A673 (cell line): Measurements from ENCODE around the gene KAZN. TPM values are rescaled to one million over a fixed set of nuclear protein-coding genes. Genes with fewer than 3 reads are reported as not detected.

Experiments
- BruUV-seq: library from RNA; stranded (reverse); fragments of 400-500 nt; replicated peaks from 2 replicates; lab custom pipeline; 2021; lab: Mats Ljungman, UMichigan
- CTCF ChIA-PET: fragments of 300-600 bp; sonication (Branson Sonifier 250); formaldehyde crosslinking; loops from one replicate; lab custom pipeline; 2022; ENCODE audit warnings: antibody characterized with exemption; lab: Charles Lee
- POLR2A ChIA-PET: fragments of 300-600 bp; sonication (Branson Sonifier 250); formaldehyde crosslinking; loops from one replicate; lab custom pipeline; 2022; ENCODE audit warnings: antibody characterized with exemption; ENCODE audit not compliant: low non-redundant PET; lab: Charles Lee
- DNase-seq: peaks from one replicate; pipeline ENCODE4 v3.0.0-alpha.2; 2015; ENCODE audit warnings: low spot score
- H3K27ac ChIP-seq: fragments of 200-600 bp; sonication (generic); 2 replicates; pipeline ENCODE4 v1.5.1; 2016; ENCODE audit warnings: mixed run types, low read depth, mild to moderate bottlenecking, mixed read lengths, antibody characterized with exemption, low read length; ENCODE audit not compliant: poor library complexity, severe bottlenecking
- H3K27me3 ChIP-seq: fragments of 200-600 bp; sonication (generic); replicated peaks from 2 replicates; pipeline ENCODE4 v1.6.1; 2017; ENCODE audit warnings: mixed run types, low read depth, mild to moderate bottlenecking, mixed read lengths, antibody characterized with exemption, low read length; ENCODE audit not compliant: insufficient read depth, poor library complexity
- H3K36me3 ChIP-seq: fragments of 200-600 bp; sonication (generic); 2 replicates; pipeline ENCODE4 v1.6.1; 2016; ENCODE audit warnings: mixed run types, mild to moderate bottlenecking, mixed read lengths, antibody characterized with exemption, low read length; ENCODE audit not compliant: insufficient read depth, poor library complexity, severe bottlenecking
- H3K4me1 ChIP-seq: fragments of 200-600 bp; sonication (generic); 2 replicates; pipeline ENCODE4 v1.6.1; 2017; ENCODE audit warnings: mixed run types, mild to moderate bottlenecking, mixed read lengths, antibody characterized with exemption, low read length; ENCODE audit not compliant: insufficient read depth, poor library complexity, severe bottlenecking
- H3K4me3 ChIP-seq: fragments of 200-600 bp; sonication (generic); 2 replicates; pipeline ENCODE4 v1.5.1; 2016; ENCODE audit warnings: low read depth, mixed run types, mild to moderate bottlenecking, mixed read lengths, low read length; ENCODE audit not compliant: poor library complexity, severe bottlenecking
- H3K9me3 ChIP-seq: fragments of 200-600 bp; sonication (generic); 2 replicates; pipeline ENCODE4 v1.6.1; 2016; ENCODE audit warnings: mixed run types, low read depth, mild to moderate bottlenecking, mixed read lengths, antibody characterized with exemption, low read length; ENCODE audit not compliant: poor library complexity, severe bottlenecking
- CTCF ChIP-seq: fragments of 300-800, 200-600 bp; sonication (generic); conservative IDR thresholded peaks from 2 replicates; pipeline ENCODE4 v1.5.1; 2017; ENCODE audit warnings: low read depth, mild to moderate bottlenecking, antibody characterized with exemption, low read length, moderate library complexity, mixed read lengths
- EZH2 ChIP-seq: fragments of 200-600 bp; sonication (generic); IDR thresholded peaks from 2 replicates; pipeline ENCODE4 v1.6.1; 2017; ENCODE audit warnings: borderline replicate concordance, low read depth, mild to moderate bottlenecking, mixed read lengths, antibody characterized with exemption, low read length; ENCODE audit not compliant: poor library complexity, severe bottlenecking
- intact Hi-C: fragments of 100-400 bp; cut with micrococcal nuclease; formaldehyde crosslinking; loops from one replicate; pipeline ENCODE4 v1.10.0; 2022; ENCODE audit not compliant: unreplicated experiment
- total RNA-seq: library from RNA; stranded (reverse); gene quantifications from 2 replicates; pipeline ENCODE4 v1.2.3, GENCODE V29; 2021

KAZN gene
- total RNA-seq, 1 experiment from 2014 or later = 8.0 TPM

- no TSS peak for BruUV-seq
- no peak overlapping the region for H3K4me3 ChIP-seq
- POLR2A ChIA-PET = no interaction called here
Measured at GRCh38 chr1:14946011-14946359, 347.5 kb downstream of the KAZN start.

GRCh38 chr1:14946684-14947238, 348.3 kb downstream of the KAZN start:
- no peak for DNase-seq
- CTCF ChIA-PET = interaction anchor here (0.6 kb wide), 1 partner anchor 18 kb away, joined by 5 read pairs; no protein-coding TSS in a partner anchor
- peaks cover 8% of the 10 kb centered on the region for H3K4me1 ChIP-seq
- no peaks in the 10 kb centered on the region for H3K27me3 ChIP-seq
- H3K4me3 ChIP-seq = no peak overlapping the region
- intact Hi-C loops = no loop called here
- no peaks in the 10 kb centered on the region for H3K9me3 ChIP-seq
- TF ChIP-seq EZH2 = no peak
- TF ChIP-seq CTCF = no peak
- H3K27ac ChIP-seq = no peak overlapping the region
- no peaks in the 10 kb centered on the region for H3K36me3 ChIP-seq
- no TSS peak for BruUV-seq
- POLR2A ChIA-PET = no interaction called here

More at GRCh38 chr1:14946011-14946359, 347.5 kb downstream of the KAZN start:
- H3K36me3 ChIP-seq = no peaks in the 10 kb centered on the region
- peaks cover 8% of the 10 kb centered on the region for H3K4me1 ChIP-seq
- intact Hi-C loops = no loop called here
- DNase-seq = no peak
- no peaks in the 10 kb centered on the region for H3K27me3 ChIP-seq
- TF ChIP-seq EZH2 (no peak), CTCF (no peak)
- no peak overlapping the region for H3K27ac ChIP-seq
- CTCF ChIA-PET = interaction anchor here (0.6 kb wide), 1 partner anchor 19 kb away, joined by 5 read pairs; no protein-coding TSS in a partner anchor
- no peaks in the 10 kb centered on the region for H3K9me3 ChIP-seq

GRCh38 chr1:14947421-14947820, 348.9 kb downstream of the KAZN start:
- H3K27me3 ChIP-seq = no peaks in the 10 kb centered on the region
- H3K4me3 ChIP-seq = no peak overlapping the region
- POLR2A ChIA-PET = no interaction called here
- CTCF ChIA-PET = no interaction called here
- intact Hi-C loops = no loop called here
- BruUV-seq = no TSS peak
- H3K9me3 ChIP-seq = no peaks in the 10 kb centered on the region
- H3K4me1 ChIP-seq = peaks cover 8% of the 10 kb centered on the region
- no peak overlapping the region for H3K27ac ChIP-seq
- no peaks in the 10 kb centered on the region for H3K36me3 ChIP-seq
- TF ChIP-seq EZH2 = no peak
- TF ChIP-seq CTCF = no peak
- DNase-seq = no peak
